ENCODE results near the gene ARPC5L.

- TF ChIP-seq EZH2phosphoT487 (conservative IDR thresholded peaks at IDR 0.05; ENCODE audit: low read length) (no peak), CTCF (IDR thresholded peaks at IDR 0.05; ENCODE audit: insufficient read depth, low read length, poor library complexity, severe bottlenecking) (no peak)
Observed at GRCh38 chr9:124894035-124894740, 32.3 kb downstream of the ARPC5L start.

Data from SU-DHL-6 (cell line).